Femur (tissue), 1 donor: ENCODE measurements around the gene MLXIP.
"Not testable (repeated sequence)": the region's sequence is repeated elsewhere in the genome, so short reads cannot be mapped to it uniquely, and the experiment has no call there.

Source experiments
- DNase-seq: peaks from one replicate; pipeline ENCODE4 v3.0.0-alpha.2; 2017

Gene MLXIP

GRCh38 chr12:122158700-122159285 lies 80.2 kb downstream of the MLXIP start:
- no peak for DNase-seq

- no peak for DNase-seq
Measured at GRCh38 chr12:122159882-122160281, 81.3 kb downstream of the MLXIP start.

GRCh38 chr12:122160761-122161160 lies 82.2 kb downstream of the MLXIP start:
- DNase-seq = no peak

GRCh38 chr12:122161682-122162081 lies 83.1 kb downstream of the MLXIP start:
- DNase-seq = no peak

- DNase-seq = no peak
Measured at GRCh38 chr12:122162976-122163375, 84.4 kb downstream of the MLXIP start.

- no peak for DNase-seq
Measured at GRCh38 chr12:122166422-122167349, 88.1 kb downstream of the MLXIP start.

- DNase-seq = no peak
Measured at GRCh38 chr12:122167356-122167925, 88.9 kb downstream of the MLXIP start.

- no peak for DNase-seq
Measured at GRCh38 chr12:122168492-122168891, 89.9 kb downstream of the MLXIP start.

GRCh38 chr12:122171399-122171798 lies 92.8 kb downstream of the MLXIP start:
- no peak for DNase-seq

GRCh38 chr12:122172262-122172939 lies 93.8 kb downstream of the MLXIP start:
- no peak for DNase-seq

GRCh38 chr12:122174155-122174845 lies 95.7 kb downstream of the MLXIP start, which contains the start of gene IL31:
Gene IL31, minus strand, starts transcription at chr12:122174221. Its CDS starts 49 bp downstream, at chr12:122174172.
- DNase-seq = no peak

- DNase-seq = not testable (repeated sequence)
Measured at GRCh38 chr12:122176473-122176872, 97.9 kb downstream of the MLXIP start.

GRCh38 chr12:122182887-122183587 lies 104.5 kb downstream of the MLXIP start, which contains the start of gene LRRC43:
Gene LRRC43, plus strand, starts transcription at chr12:122183123. Its CDS starts 22 bp downstream, at chr12:122183145.
- DNase-seq = peak; percentile 51

GRCh38 chr12:122183588-122183940 lies 105.0 kb downstream of the MLXIP start:
- DNase-seq = no peak

- DNase-seq = no peak
Measured at GRCh38 chr12:122184517-122184916, 106.0 kb downstream of the MLXIP start.

GRCh38 chr12:122185079-122185478 lies 106.5 kb downstream of the MLXIP start:
- DNase-seq = no peak

GRCh38 chr12:122185494-122186082 lies 107.0 kb downstream of the MLXIP start:
- no peak for DNase-seq

- no peak for DNase-seq
Measured at GRCh38 chr12:122187466-122187865, 108.9 kb downstream of the MLXIP start.

GRCh38 chr12:122189626-122190475 lies 111.3 kb downstream of the MLXIP start:
- no peak for DNase-seq
